ENCODE data around the gene HRH2.

The HRH2 gene

DNA sequence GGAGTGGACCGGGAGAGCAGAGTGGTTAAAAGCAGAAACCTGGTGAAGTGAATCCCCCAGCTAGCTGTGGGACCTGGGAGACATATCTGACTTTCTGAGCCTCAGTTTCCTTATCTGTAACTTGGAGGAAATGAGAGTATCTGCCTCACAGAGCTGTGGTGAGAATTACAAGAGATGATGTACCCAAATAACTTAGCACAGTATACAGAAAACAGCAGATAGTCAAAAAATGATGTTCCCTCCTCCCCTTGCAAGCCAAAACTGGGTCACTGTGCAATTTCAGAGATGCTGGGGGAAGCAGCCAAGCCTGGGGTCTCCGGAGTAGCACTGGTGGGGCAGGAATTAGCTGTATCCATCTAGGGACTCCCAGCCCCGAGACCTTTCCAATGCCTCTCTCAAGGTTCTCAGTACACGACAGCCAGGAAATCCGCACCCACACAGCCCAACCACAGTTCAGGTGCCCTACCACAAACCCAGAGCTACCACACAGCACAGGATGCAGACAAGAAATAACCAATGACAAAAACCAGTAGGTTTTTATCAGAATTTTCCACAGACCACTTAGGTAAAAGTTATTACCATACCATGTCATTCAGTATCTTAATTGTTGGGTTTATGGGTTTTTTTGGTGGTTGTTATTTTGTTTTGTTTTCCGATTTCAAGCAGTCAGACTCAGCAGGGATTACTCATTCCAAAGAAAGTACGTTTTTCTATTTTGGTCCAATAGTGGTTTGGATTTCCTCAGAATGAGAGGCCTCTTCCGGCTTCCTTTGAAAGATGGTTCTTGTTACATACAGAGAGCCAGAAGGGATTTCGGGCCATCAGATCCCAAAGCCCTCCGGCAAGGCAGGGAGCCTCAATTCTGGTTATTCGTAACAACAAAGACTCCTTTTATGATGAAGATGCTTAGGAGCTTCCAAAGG lies 4.9 kb upstream of the HRH2 start:
- Histone ChIP-seq H2AFZ (ENCODE audit: low read depth, low read length) (no peak overlapping the region), H3K4me2 (ENCODE audit: low read length) (no peak overlapping the region), H3K9ac (ENCODE audit: low read length) (no peak overlapping the region), H3K9me3 (ENCODE audit: insufficient read depth, low read length) (no peaks in the 10 kb centered on the region), H3K36me3 (replicated peaks; ENCODE audit: low read depth, low read length) (no peaks in the 10 kb centered on the region), H3K4me1 (ENCODE audit: low read length) (no peaks in the 10 kb centered on the region), H3K79me2 (ENCODE audit: low read length) (no peaks in the 10 kb centered on the region), H3K27ac (ENCODE audit: low read length) (no peak overlapping the region), H3K4me3 (ENCODE audit: low read length) (no peak overlapping the region), H3K27me3 (ENCODE audit: low read depth, low read length) (0 out of 2 replicates have a peak, but pooled peaks cover 9% of the 10 kb centered on the region), H4K20me1 (ENCODE audit: insufficient read depth, low read length) (no peaks in the 10 kb centered on the region)
- TF ChIP-seq, protein P1, sequence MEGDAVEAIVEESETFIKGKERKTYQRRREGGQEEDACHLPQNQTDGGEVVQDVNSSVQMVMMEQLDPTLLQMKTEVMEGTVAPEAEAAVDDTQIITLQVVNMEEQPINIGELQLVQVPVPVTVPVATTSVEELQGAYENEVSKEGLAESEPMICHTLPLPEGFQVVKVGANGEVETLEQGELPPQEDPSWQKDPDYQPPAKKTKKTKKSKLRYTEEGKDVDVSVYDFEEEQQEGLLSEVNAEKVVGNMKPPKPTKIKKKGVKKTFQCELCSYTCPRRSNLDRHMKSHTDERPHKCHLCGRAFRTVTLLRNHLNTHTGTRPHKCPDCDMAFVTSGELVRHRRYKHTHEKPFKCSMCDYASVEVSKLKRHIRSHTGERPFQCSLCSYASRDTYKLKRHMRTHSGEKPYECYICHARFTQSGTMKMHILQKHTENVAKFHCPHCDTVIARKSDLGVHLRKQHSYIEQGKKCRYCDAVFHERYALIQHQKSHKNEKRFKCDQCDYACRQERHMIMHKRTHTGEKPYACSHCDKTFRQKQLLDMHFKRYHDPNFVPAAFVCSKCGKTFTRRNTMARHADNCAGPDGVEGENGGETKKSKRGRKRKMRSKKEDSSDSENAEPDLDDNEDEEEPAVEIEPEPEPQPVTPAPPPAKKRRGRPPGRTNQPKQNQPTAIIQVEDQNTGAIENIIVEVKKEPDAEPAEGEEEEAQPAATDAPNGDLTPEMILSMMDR (IDR thresholded peaks at IDR 0.05; ENCODE audit: low read depth, low read length), result no peak
- no peak for TF ChIP-seq EZH2phosphoT487 (IDR thresholded peaks at IDR 0.05; ENCODE audit: low read depth)

DNA sequence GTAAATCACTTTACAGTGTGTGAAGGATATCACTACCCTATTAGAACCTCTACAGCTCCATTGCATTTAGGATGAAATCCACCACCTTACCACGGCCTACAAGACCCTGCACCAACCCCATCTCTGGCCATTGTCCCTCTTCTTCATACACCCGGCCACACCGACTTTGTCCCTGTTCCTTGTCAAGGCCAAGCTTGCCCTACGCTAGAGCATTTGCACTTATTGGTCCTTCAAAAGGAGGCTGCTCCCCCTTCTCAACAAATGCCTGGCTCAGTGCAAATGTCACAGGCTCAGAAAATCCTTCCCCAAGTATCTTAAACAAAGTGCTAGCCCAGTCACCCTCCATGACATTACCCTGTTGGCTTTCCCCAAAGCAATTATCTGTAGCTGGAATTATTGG lies 4.1 kb upstream of the HRH2 start:
- H3K4me1 ChIP-seq (ENCODE audit: low read length), result no peaks in the 10 kb centered on the region
- H3K9ac ChIP-seq (ENCODE audit: low read length), result no peak overlapping the region
- no peaks in the 10 kb centered on the region for H3K79me2 ChIP-seq (ENCODE audit: low read length)
- H3K9me3 ChIP-seq (ENCODE audit: insufficient read depth, low read length), result no peaks in the 10 kb centered on the region
- 0 out of 2 replicates have a peak, but pooled peaks cover 9% of the 10 kb centered on the region for H3K27me3 ChIP-seq (ENCODE audit: low read depth, low read length)
- H3K4me2 ChIP-seq (ENCODE audit: low read length), result no peak overlapping the region
- no peak overlapping the region for H3K4me3 ChIP-seq (ENCODE audit: low read length)
- no peaks in the 10 kb centered on the region for H4K20me1 ChIP-seq (ENCODE audit: insufficient read depth, low read length)
- no peak overlapping the region for H2AFZ ChIP-seq (ENCODE audit: low read depth, low read length)
- TF ChIP-seq, protein P1 (IDR thresholded peaks at IDR 0.05; ENCODE audit: low read depth, low read length), result no peak
- TF ChIP-seq EZH2phosphoT487 (IDR thresholded peaks at IDR 0.05; ENCODE audit: low read depth), result no peak
- no peaks in the 10 kb centered on the region for H3K36me3 ChIP-seq (replicated peaks; ENCODE audit: low read depth, low read length)
- no peak overlapping the region for H3K27ac ChIP-seq (ENCODE audit: low read length)

DNA sequence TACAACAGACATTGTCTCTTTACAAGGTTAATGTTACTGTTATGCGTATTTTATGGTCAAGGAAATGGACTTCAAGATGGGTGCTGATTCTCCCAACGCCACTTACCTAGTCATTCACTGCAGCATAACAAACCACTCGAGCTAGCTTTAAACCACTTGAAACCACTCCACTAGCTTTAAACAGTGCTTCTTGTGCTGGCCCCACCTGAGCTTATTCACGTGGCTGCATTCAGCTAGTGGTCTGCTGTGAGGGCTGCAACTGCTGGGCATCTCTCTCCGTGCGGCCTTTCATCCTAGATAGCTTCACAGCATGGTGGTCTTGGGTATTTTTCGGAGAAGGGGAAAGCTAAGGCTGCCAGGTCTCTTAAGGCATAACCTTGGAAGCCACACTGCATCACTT lies 3.5 kb upstream of the HRH2 start:
- Histone ChIP-seq H3K4me2 (ENCODE audit: low read length) (no peak overlapping the region), H3K4me1 (ENCODE audit: low read length) (no peaks in the 10 kb centered on the region)

DNA sequence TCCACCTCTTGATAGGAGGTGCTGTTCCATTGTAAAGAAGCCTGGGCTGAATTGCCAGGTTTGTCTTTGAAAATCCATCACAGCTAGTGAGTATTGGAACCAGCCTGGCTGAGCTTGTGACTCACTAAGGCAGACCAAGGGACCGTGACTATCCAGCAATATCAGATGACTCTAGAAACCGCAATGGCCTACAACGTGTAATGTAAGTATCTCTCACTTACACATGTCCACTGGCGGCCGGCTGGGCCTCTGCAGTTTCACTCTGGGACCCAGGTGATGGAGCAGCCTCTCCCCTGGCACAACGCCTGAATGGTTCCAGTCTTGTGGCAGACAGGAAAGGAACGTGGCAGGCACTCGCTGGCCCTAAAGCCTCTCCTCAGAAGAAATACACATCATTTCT lies 3.1 kb upstream of the HRH2 start:
- 0 out of 2 replicates have a peak, but pooled peaks cover 9% of the 10 kb centered on the region for H3K27me3 ChIP-seq (ENCODE audit: low read depth, low read length)
- H3K9me3 ChIP-seq (ENCODE audit: insufficient read depth, low read length), result no peaks in the 10 kb centered on the region
- H2AFZ ChIP-seq (ENCODE audit: low read depth, low read length), result no peak overlapping the region
- no peaks in the 10 kb centered on the region for H3K36me3 ChIP-seq (replicated peaks; ENCODE audit: low read depth, low read length)
- no peaks in the 10 kb centered on the region for H4K20me1 ChIP-seq (ENCODE audit: insufficient read depth, low read length)
- no peaks in the 10 kb centered on the region for H3K79me2 ChIP-seq (ENCODE audit: low read length)
- no peak overlapping the region for H3K4me3 ChIP-seq (ENCODE audit: low read length)
- TF ChIP-seq EZH2phosphoT487 (IDR thresholded peaks at IDR 0.05; ENCODE audit: low read depth), result no peak
- TF ChIP-seq, protein P1 (IDR thresholded peaks at IDR 0.05; ENCODE audit: low read depth, low read length), result no peak
- no peak overlapping the region for H3K27ac ChIP-seq (ENCODE audit: low read length)
- no peaks in the 10 kb centered on the region for H3K4me1 ChIP-seq (ENCODE audit: low read length)
- no peak overlapping the region for H3K9ac ChIP-seq (ENCODE audit: low read length)
- no peak overlapping the region for H3K4me2 ChIP-seq (ENCODE audit: low read length)

More for the DNA sequence above, 3.5 kb upstream of the HRH2 start:
- no peaks in the 10 kb centered on the region for H3K36me3 ChIP-seq (replicated peaks; ENCODE audit: low read depth, low read length)
- 0 out of 2 replicates have a peak, but pooled peaks cover 9% of the 10 kb centered on the region for H3K27me3 ChIP-seq (ENCODE audit: low read depth, low read length)
- H3K27ac ChIP-seq (ENCODE audit: low read length), result no peak overlapping the region
- H3K4me3 ChIP-seq (ENCODE audit: low read length), result no peak overlapping the region
- no peak overlapping the region for H3K9ac ChIP-seq (ENCODE audit: low read length)
- H3K79me2 ChIP-seq (ENCODE audit: low read length), result no peaks in the 10 kb centered on the region
- H2AFZ ChIP-seq (ENCODE audit: low read depth, low read length), result no peak overlapping the region
- no peaks in the 10 kb centered on the region for H4K20me1 ChIP-seq (ENCODE audit: insufficient read depth, low read length)
- H3K9me3 ChIP-seq (ENCODE audit: insufficient read depth, low read length), result no peaks in the 10 kb centered on the region
- no peak for TF ChIP-seq EZH2phosphoT487 (IDR thresholded peaks at IDR 0.05; ENCODE audit: low read depth)
- TF ChIP-seq, protein P1 (IDR thresholded peaks at IDR 0.05; ENCODE audit: low read depth, low read length), result no peak
